ENCODE results near the gene CCDC190. TPM values are rescaled to one million over a fixed set of nuclear protein-coding genes. Genes with fewer than 3 reads are reported as not detected.

The CCDC190 gene
- total and polyA plus RNA-seq, 2 experiments from 2014 or later: not detected

DNA sequence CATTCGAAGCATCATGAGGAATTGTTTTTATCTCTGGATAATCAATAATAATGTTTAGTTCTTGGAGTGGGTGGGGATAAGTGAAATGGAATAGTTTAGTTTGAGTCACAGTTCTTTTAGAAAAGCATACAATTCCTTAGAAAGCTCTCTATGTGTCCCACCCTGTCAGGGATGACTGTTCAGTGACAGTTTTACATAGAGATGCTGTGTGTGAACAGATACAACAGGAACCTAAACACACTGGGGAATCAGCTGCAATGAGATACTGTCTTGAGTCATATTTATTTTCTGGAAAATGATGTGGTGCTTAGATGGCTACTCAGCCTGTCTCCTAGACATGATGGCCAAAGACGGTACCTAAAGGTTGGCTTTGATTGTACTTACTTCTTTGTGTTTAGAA, 25.7 kb upstream of the CCDC190 start:
- no peak for DNase-seq (ENCODE audit: low spot score)
- Histone ChIP-seq H3K36me3 (replicated peaks; ENCODE audit: insufficient read depth, low read depth) (no peaks in the 10 kb centered on the region), H3K4me2 (no peak overlapping the region), H4K20me1 (ENCODE audit: insufficient read depth, poor library complexity, severe bottlenecking) (no peaks in the 10 kb centered on the region), H3K27me3 (no peaks in the 10 kb centered on the region), H3K79me2 (no peaks in the 10 kb centered on the region), H3K4me1 (ENCODE audit: insufficient read depth) (no peaks in the 10 kb centered on the region), H3K9me2 (replicated peaks; ENCODE audit: insufficient read depth) (no peaks in the 10 kb centered on the region), H3K9me3 (ENCODE audit: low read depth) (no peaks in the 10 kb centered on the region), H2AFZ (no peak overlapping the region), H3K27ac (no peak overlapping the region), H3K4me3 (no peak overlapping the region)
- 98% methylated on average over 2 of the region's 2 CpGs for WGBS (ENCODE audit: low lambda C conversion rate, missing lambda C conversion rate)
- TF ChIP-seq EZH2phosphoT487 (IDR thresholded peaks at IDR 0.05; ENCODE audit: low read depth, severe bottlenecking, unreplicated experiment): no peak
- TF ChIP-seq CTCF (IDR thresholded peaks at IDR 0.05; ENCODE audit: poor library complexity): no peak
- no peak for TF ChIP-seq EZH2 (IDR thresholded peaks at IDR 0.05; ENCODE audit: borderline replicate concordance)

DNA sequence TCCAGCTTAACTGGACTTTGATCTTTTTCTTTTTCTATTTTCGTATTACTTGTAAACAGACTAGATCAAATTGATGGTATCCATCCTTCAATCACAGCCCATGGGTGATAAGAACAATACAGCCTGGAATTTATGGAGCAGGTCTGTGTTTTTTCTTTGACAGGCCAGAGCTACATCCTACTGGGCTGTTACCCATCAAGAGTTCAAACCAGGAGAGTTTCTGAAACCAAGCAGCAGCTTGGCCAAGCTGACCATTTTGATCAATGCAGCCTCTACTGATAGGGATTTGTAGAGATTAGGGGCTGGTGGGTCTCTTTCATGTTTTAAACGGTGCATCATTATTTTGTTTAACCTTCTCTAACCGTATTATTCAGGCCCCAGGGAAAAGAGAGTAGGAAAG, 24.3 kb upstream of the CCDC190 start:
- no peak overlapping the region for H3K4me2 ChIP-seq
- TF ChIP-seq EZH2 (IDR thresholded peaks at IDR 0.05; ENCODE audit: borderline replicate concordance): no peak
- TF ChIP-seq EZH2phosphoT487 (IDR thresholded peaks at IDR 0.05; ENCODE audit: low read depth, severe bottlenecking, unreplicated experiment): no peak
- no peak for TF ChIP-seq CTCF (IDR thresholded peaks at IDR 0.05; ENCODE audit: poor library complexity)
- no peaks in the 10 kb centered on the region for H3K27me3 ChIP-seq
- no peak overlapping the region for H3K4me3 ChIP-seq
- no peaks in the 10 kb centered on the region for H3K79me2 ChIP-seq
- no peak for DNase-seq (ENCODE audit: low spot score)
- no peaks in the 10 kb centered on the region for H3K9me2 ChIP-seq (replicated peaks; ENCODE audit: insufficient read depth)
- H3K9me3 ChIP-seq (ENCODE audit: low read depth): no peaks in the 10 kb centered on the region
- H3K36me3 ChIP-seq (replicated peaks; ENCODE audit: insufficient read depth, low read depth): no peaks in the 10 kb centered on the region
- 29% methylated on average over 3 of the region's 3 CpGs for WGBS (ENCODE audit: low lambda C conversion rate, missing lambda C conversion rate)
- no peaks in the 10 kb centered on the region for H4K20me1 ChIP-seq (ENCODE audit: insufficient read depth, poor library complexity, severe bottlenecking)
- H2AFZ ChIP-seq: no peak overlapping the region
- H3K27ac ChIP-seq: no peak overlapping the region
- H3K4me1 ChIP-seq (ENCODE audit: insufficient read depth): no peaks in the 10 kb centered on the region

GRCh38 chr1:162884831-162885230, 23.9 kb upstream of the CCDC190 start:
- TF ChIP-seq EZH2 (IDR thresholded peaks at IDR 0.05; ENCODE audit: borderline replicate concordance) (no peak), CTCF (IDR thresholded peaks at IDR 0.05; ENCODE audit: poor library complexity) (no peak), EZH2phosphoT487 (IDR thresholded peaks at IDR 0.05; ENCODE audit: low read depth, severe bottlenecking, unreplicated experiment) (no peak)
- WGBS (ENCODE audit: low lambda C conversion rate, missing lambda C conversion rate): 67% methylated on average over 1 of the region's 1 CpG
- no peak overlapping the region for H3K4me3 ChIP-seq

DNA sequence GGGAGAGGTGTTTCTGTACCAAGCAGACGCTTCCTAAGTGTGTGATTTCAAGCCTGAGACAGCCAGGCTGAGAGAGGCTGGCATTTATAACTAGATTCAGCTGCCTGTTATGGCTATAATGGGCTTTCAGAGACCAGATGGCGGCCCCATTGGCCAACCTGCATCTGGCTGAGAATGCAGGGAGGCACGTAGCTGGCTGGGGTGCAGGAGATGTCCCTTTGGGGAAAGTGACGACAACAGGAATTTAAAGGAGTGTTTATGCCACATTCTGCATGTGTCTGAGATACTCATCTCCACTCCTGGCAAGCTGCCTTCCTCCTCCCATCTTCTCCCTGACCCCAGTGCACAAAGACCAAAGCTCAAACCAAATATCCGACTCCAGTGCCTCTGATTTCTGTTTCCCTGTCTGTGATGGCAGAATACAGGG, 21.3 kb upstream of the CCDC190 start:
- Histone ChIP-seq H3K27me3 (no peaks in the 10 kb centered on the region), H4K20me1 (ENCODE audit: insufficient read depth, poor library complexity, severe bottlenecking) (no peaks in the 10 kb centered on the region), H2AFZ (no peak overlapping the region), H3K36me3 (replicated peaks; ENCODE audit: insufficient read depth, low read depth) (no peaks in the 10 kb centered on the region), H3K4me3 (no peak overlapping the region), H3K4me1 (ENCODE audit: insufficient read depth) (no peaks in the 10 kb centered on the region), H3K9me2 (replicated peaks; ENCODE audit: insufficient read depth) (no peaks in the 10 kb centered on the region), H3K4me2 (no peak overlapping the region), H3K9me3 (ENCODE audit: low read depth) (no peaks in the 10 kb centered on the region), H3K79me2 (no peaks in the 10 kb centered on the region), H3K27ac (no peak overlapping the region)
- TF ChIP-seq CTCF (IDR thresholded peaks at IDR 0.05; ENCODE audit: poor library complexity) (no peak), EZH2 (IDR thresholded peaks at IDR 0.05; ENCODE audit: borderline replicate concordance) (no peak), EZH2phosphoT487 (IDR thresholded peaks at IDR 0.05; ENCODE audit: low read depth, severe bottlenecking, unreplicated experiment) (no peak)
- DNase-seq (ENCODE audit: low spot score): no peak
- WGBS (ENCODE audit: low lambda C conversion rate, missing lambda C conversion rate): 64% methylated on average over 5 of the region's 5 CpGs

More at GRCh38 chr1:162884831-162885230, 23.9 kb upstream of the CCDC190 start:
- Histone ChIP-seq H4K20me1 (ENCODE audit: insufficient read depth, poor library complexity, severe bottlenecking) (no peaks in the 10 kb centered on the region), H3K79me2 (no peaks in the 10 kb centered on the region), H3K4me1 (ENCODE audit: insufficient read depth) (no peaks in the 10 kb centered on the region), H3K9me2 (replicated peaks; ENCODE audit: insufficient read depth) (no peaks in the 10 kb centered on the region), H3K27ac (no peak overlapping the region), H3K36me3 (replicated peaks; ENCODE audit: insufficient read depth, low read depth) (no peaks in the 10 kb centered on the region), H3K27me3 (no peaks in the 10 kb centered on the region), H2AFZ (no peak overlapping the region), H3K9me3 (ENCODE audit: low read depth) (no peaks in the 10 kb centered on the region), H3K4me2 (no peak overlapping the region)
- DNase-seq (ENCODE audit: low spot score): no peak
